ENCODE data around the gene KIR2DL1. TPM values are rescaled to one million over a fixed set of nuclear protein-coding genes. Genes with fewer than 3 reads are reported as not detected.

KIR2DL1 gene
- total RNA-seq, 3 donors from 2014 or later (not counting 1 experiment from before 2014, with no cell fraction given) = 39.5 to 88.2 (median 70.8) TPM

DNA sequence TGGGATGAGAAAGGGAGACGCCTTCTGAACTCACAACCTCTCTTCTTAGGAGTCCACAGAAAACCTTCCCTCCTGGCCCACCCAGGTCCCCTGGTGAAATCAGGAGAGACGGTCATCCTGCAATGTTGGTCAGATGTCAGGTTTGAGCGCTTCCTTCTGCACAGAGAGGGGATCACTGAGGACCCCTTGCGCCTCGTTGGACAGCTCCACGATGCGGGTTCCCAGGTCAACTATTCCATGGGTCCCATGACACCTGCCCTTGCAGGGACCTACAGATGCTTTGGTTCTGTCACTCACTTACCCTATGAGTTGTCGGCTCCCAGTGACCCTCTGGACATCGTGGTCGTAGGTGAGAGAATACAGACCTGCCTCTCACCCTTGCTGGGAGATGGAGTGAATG lies 42.0 kb upstream of the KIR2DL1 start:
- TF ChIP-seq, protein P1, sequence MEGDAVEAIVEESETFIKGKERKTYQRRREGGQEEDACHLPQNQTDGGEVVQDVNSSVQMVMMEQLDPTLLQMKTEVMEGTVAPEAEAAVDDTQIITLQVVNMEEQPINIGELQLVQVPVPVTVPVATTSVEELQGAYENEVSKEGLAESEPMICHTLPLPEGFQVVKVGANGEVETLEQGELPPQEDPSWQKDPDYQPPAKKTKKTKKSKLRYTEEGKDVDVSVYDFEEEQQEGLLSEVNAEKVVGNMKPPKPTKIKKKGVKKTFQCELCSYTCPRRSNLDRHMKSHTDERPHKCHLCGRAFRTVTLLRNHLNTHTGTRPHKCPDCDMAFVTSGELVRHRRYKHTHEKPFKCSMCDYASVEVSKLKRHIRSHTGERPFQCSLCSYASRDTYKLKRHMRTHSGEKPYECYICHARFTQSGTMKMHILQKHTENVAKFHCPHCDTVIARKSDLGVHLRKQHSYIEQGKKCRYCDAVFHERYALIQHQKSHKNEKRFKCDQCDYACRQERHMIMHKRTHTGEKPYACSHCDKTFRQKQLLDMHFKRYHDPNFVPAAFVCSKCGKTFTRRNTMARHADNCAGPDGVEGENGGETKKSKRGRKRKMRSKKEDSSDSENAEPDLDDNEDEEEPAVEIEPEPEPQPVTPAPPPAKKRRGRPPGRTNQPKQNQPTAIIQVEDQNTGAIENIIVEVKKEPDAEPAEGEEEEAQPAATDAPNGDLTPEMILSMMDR (IDR thresholded peaks at IDR 0.05) = no peak
- Mint-ChIP-seq H3K4me3 (no peak overlapping the region), H3K27me3 (ENCODE audit: low read depth in 2 of 2) (peaks cover 34% of the 10 kb centered on the region in 2 donors), H3K9me3 (no peaks in the 10 kb centered on the region), H3K27ac (no peak overlapping the region), H3K36me3 (no peaks in the 10 kb centered on the region), H3K4me1 (peaks cover 5 to 21% of the 10 kb centered on the region in 2 donors)
- intact Hi-C loops (cut with micrococcal nuclease) = no loop called here
- no peaks in the 10 kb centered on the region for H3K4me1 ChIP-seq (ENCODE audit: control insufficient read depth, insufficient read depth, low read length)
- no peak overlapping the region for H3K27ac ChIP-seq (ENCODE audit: low read length)
- H3K4me3 ChIP-seq (ENCODE audit: low read length) = no peak overlapping the region
- ATAC-seq (no peak), DNase-seq (no peak)
- no peaks in the 10 kb centered on the region for H3K9me3 ChIP-seq (ENCODE audit: control insufficient read depth, insufficient read depth, low read length)
- 84% methylated on average over 10 of the region's 10 CpGs for WGBS (ENCODE audit: insufficient coverage)
- H3K27me3 ChIP-seq (ENCODE audit: control insufficient read depth, insufficient read depth, low read length) = no peaks in the 10 kb centered on the region
- H3K36me3 ChIP-seq (ENCODE audit: control insufficient read depth, insufficient read depth, low read length) = no peaks in the 10 kb centered on the region

DNA sequence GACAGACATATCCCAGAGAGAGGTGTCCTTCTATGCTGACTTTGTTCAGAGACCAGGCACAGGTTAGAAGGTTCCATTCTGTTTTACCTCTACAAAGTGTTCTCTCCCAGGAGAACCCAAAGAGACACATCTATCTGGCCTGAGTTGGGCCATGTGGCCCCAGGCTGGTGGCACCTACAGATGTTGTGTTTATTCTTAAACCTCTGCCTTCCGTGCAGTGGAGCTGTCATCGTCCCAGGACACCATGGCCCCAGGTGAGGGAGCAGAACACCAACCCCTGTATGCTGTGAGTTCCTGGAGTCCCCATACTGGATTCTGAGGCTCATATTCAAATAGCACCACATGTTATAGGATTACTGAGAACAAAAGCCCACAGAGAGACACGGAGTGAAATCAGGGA lies 41.4 kb upstream of the KIR2DL1 start:
- 61% methylated on average over 3 of the region's 3 CpGs for WGBS (ENCODE audit: insufficient coverage)
- Histone ChIP-seq H3K4me3 (ENCODE audit: low read length) (no peak overlapping the region), H3K27me3 (ENCODE audit: control insufficient read depth, insufficient read depth, low read length) (no peaks in the 10 kb centered on the region), H3K4me1 (ENCODE audit: control insufficient read depth, insufficient read depth, low read length) (no peaks in the 10 kb centered on the region), H3K36me3 (ENCODE audit: control insufficient read depth, insufficient read depth, low read length) (no peaks in the 10 kb centered on the region), H3K9me3 (ENCODE audit: control insufficient read depth, insufficient read depth, low read length) (no peaks in the 10 kb centered on the region), H3K27ac (ENCODE audit: low read length) (no peak overlapping the region)
- ATAC-seq = no peak
- no peak for DNase-seq
- H3K36me3 Mint-ChIP-seq = no peaks in the 10 kb centered on the region
- H3K9me3 Mint-ChIP-seq = no peaks in the 10 kb centered on the region
- peaks cover 5 to 21% of the 10 kb centered on the region in 2 donors for H3K4me1 Mint-ChIP-seq
- intact Hi-C loops (cut with micrococcal nuclease) = no loop called here
- H3K27ac Mint-ChIP-seq = no peak overlapping the region
- no peak overlapping the region for H3K4me3 Mint-ChIP-seq
- H3K27me3 Mint-ChIP-seq (ENCODE audit: low read depth in 2 of 2) = peaks cover 36 to 39% of the 10 kb centered on the region in 2 donors
- TF ChIP-seq, protein P1 (IDR thresholded peaks at IDR 0.05) = no peak

DNA sequence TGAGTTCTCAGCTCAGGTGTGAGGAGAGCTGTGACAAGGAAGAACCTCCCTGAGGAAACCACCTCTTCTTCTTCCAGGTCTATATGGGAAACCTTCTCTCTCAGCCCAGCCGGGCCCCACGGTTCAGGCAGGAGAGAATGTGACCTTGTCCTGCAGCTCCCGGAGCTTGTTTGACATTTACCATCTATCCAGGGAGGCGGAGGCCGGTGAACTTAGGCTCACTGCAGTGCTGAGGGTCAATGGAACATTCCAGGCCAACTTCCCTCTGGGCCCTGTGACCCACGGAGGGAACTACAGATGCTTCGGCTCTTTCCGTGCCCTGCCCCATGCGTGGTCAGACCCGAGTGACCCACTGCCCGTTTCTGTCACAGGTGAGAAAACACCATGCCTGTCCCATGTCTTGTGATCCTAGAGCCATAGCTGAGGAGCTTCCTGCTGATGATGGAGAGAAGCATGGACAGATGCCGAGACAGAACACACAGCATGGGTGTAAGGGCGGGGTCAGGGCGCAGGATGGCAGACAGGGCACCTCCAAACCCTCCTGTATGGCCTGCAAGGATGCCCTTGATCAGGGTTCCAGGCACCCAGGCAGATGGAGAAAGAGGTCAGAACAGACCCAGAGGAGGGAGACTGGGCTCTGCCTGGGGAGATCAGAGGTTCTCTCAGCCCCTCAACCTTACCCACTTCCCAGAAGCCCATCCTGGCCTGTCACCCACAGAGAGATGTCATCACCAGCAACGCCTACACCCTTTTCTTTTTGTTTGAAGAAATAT lies 40.0 kb upstream of the KIR2DL1 start:
- H3K9me3 ChIP-seq (ENCODE audit: control insufficient read depth, insufficient read depth, low read length) = peaks cover 4% of the 10 kb centered on the region
- TF ChIP-seq, protein P1 (IDR thresholded peaks at IDR 0.05) = no peak
- peaks cover 0 to 2% of the 10 kb centered on the region in 2 donors for H3K9me3 Mint-ChIP-seq
- H3K36me3 ChIP-seq (ENCODE audit: control insufficient read depth, insufficient read depth, low read length) = no peaks in the 10 kb centered on the region
- peaks cover 34 to 50% of the 10 kb centered on the region in 2 donors for H3K27me3 Mint-ChIP-seq (ENCODE audit: low read depth in 2 of 2)
- no peaks in the 10 kb centered on the region for H3K27me3 ChIP-seq (ENCODE audit: control insufficient read depth, insufficient read depth, low read length)
- WGBS (ENCODE audit: insufficient coverage) = 67% methylated on average over 14 of the region's 15 CpGs
- H3K27ac Mint-ChIP-seq = no peak overlapping the region
- no peak overlapping the region for H3K4me3 Mint-ChIP-seq
- H3K4me1 ChIP-seq (ENCODE audit: control insufficient read depth, insufficient read depth, low read length) = no peaks in the 10 kb centered on the region
- intact Hi-C loops (cut with micrococcal nuclease) = no loop called here
- H3K4me1 Mint-ChIP-seq = peaks cover 3 to 20% of the 10 kb centered on the region in 2 donors
- DNase-seq (no peak), ATAC-seq (no peak)
- no peak overlapping the region for H3K27ac ChIP-seq (ENCODE audit: low read length)
- no peak overlapping the region for H3K4me3 ChIP-seq (ENCODE audit: low read length)
- no peaks in the 10 kb centered on the region for H3K36me3 Mint-ChIP-seq
